Erythroblast (primary cell): Measurements from ENCODE around the gene SRSF4.

Experiments used
- GATA1 ChIP-seq: IDR thresholded peaks from 2 replicates; pipeline ENCODE4 v1.6.1; 2011; ENCODE audit warnings: low read depth, mild to moderate bottlenecking, control low read depth, low read length, moderate library complexity
- POLR2A ChIP-seq: IDR thresholded peaks from 2 replicates; pipeline ENCODE4 v1.6.1; 2011; ENCODE audit warnings: mild to moderate bottlenecking, low read length

DNA sequence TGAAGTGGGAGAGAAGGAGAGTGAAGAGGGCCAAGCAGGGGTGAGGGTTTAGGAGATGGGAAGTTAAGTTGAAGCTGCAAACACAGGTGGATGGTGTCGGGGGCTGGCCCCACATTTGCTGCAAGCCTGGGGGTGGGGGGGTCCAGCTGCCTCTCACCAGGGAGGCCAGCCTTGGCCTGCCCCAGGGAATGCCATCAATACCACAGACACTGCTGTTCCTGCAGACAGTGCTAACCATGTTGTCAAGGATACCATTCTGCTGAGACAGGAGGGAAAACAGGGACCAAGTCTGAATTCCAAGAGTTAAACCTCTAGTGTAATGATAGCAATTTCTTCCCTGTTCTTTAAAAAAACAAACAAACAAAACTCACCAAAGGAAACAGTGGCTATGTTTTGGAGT is 41.0 kb upstream of the SRSF4 start:
- TF ChIP-seq POLR2A (no peak), GATA1 (no peak)
